GM19240 (cell line): ENCODE results near the gene NLGN1.

Source experiments
- DNase-seq: peaks from one replicate; pipeline ENCODE4 v3.0.0; 2011; ENCODE audit warnings: low spot score; ENCODE audit not compliant: insufficient read length

NLGN1 gene

DNA sequence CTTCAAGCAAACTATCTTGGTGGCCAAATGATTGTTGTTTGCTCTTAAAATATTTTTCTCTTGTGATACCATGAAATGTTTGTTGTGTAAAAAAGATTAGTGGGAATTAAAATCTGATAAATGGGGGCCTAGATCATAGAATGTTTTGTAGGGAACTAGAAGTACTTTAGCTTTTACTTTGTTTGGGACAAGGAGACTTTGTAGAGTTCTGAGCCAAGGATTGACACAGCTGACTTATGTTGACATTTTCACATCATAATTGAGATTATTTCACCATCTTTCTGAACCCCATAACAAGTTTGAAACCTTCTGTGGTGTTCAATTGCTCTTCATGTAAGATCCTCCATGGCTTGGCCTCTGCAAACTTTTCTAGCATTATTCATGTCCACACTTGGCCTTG is 235.4 kb downstream of the NLGN1 start:
- DNase-seq: no peak

DNA sequence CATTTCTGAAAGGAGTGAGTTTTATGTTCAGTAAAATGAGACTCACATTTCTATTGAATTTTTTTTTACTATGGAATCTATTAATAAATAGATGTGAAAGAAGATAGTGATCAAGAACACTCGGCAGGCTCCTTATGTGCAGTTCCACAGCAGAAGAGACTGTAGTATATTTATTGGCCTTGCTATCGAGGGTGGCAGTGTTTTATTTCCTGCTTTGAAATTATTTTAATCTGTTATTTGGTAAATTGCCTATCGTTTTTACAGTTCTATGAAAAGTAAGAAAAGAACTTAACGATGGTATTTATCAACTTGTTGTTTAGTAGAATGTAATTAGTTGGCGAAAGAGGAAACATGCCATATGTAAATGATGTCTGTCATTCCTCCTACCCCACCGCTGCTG is 238.3 kb downstream of the NLGN1 start:
- no peak for DNase-seq

DNA sequence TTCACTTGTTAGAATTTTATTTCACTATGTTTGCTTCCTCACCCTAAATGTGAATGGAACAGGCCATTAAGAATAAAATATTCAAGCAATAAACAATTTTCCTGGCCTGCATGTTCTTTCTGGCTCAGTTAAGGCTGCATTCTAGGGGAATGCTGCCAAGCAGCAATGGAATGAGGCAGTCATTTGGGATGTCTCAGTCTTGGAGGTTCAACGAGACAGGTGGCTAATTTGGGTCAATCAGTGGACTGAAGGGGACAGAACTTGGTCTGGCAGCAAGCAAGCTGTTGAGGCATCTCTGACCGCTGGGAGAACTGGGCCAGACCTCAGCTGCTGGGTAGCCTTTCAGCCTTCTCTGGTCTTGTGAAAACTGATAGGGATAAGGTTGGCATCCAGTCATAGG is 241.6 kb downstream of the NLGN1 start:
- no peak for DNase-seq

DNA sequence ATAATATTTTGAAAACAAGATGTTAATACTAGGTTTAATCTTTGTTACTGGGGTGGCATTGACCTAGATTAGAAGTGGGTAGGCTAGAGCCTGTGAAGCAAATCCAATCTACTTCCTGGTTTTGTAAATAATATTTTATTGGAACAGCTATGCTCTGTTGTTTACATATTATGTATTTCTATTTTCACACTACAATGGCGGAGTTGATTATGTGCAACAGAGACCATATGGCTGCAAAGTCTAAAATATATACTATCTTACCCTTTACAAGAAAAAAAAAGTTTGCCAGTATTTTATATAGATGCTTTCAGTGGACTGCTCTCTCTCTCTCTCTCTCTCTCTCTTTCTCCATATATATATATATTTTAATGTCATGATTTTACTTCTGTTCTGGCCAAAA is 244.2 kb downstream of the NLGN1 start:
- DNase-seq: no peak

DNA sequence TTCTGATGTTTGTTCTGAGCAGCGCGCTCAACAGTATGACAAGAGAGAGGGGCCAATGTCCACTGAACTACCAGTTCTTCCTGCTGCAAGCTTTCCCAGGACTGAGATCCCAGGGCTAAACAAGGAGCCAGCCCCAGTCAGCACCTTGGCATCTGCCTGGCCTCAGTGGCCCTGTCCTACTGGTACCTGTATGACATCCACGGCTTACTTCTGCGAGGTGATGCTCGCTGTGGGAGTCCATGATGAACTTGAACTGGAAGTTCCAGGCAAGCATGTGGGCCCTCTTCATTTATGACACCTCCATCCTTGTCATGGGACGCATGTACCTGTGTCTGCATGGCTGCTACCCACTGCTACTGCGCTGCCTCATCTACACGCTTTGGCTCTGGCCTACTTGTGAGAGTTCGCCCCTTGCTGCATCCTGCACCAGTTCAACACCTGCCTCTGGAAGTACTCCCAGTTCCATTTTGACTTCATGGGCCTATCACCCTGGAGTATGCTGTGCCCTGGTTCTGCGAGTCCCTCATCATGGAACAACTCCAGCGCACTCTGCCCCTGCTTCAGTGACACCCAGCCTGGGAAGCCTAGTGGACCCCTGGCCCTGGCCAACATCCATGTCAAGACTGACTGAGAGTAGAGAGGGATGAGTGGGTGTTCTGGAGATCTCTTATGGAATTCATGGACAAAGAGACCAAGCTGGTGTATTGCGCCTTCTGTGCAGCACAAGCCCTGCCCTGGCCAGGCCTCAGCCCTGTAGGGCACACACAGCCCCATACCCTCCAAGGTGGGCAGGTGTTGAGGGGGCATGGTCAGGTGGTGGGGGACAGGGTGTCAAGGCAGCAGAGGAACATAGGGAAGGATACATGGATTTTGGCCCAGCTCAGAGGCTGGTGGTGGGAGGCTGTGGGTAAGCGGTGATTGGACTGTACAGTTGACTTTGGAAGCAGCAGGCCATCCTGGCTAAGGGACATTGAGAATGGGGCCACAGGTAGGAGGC is 246.8 kb downstream of the NLGN1 start:
- no peak for DNase-seq

DNA sequence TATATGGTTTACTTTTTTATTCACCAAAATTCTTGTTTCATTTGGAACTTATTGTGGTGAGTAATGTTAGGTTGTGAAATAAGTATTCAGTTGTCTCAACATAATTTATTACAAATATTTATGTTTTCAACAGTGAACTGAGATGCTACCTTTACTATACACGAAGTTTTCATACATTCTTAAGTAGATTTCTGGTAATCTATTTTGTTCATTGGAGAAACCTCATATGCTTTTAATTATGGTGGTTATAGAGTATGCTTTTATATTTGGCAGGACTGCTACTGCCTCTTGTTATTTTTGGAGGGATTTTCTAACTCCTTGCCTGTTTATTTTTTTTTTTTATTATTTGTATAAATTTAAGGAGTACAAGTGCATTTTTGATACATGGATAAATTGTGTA is 253.1 kb downstream of the NLGN1 start:
- no peak for DNase-seq

DNA sequence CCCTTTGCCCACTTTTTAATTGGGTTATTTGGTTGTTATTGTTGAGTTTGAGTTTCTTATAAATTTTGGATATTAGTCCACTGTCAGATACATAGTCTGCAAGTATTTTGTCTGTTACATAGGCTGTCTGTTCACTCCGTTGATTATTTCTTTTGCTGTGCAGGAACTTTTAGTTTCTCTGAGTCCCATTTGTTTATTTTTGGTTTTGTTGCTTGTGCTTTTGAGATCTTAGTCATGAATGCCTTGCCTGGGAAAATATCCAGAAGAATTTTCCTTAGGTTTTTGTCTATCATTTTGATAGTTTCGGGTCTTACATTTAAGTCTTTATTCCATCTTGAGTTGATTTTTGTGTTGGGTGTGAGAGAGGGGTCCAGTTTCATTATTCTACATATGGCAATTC is 254.5 kb downstream of the NLGN1 start:
- no peak for DNase-seq

DNA sequence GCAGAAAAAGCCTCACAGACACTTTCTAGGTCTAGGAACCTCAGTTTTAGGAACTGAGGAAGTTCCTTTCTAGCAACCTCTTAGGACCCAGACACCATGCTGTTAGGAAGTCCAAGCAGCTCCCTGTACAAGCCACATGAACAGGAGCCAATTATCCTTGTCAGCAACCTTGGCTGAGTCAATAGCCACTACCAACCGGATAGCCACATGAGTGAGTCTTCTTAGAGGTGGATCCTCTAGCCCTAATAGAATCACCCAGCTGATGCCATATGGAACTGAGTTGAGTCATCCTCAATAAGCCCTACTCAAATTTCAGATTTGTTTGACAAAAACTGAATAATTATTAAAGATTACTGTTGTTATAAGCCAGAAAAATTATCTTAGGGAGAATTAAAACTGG is 256.2 kb downstream of the NLGN1 start:
- no peak for DNase-seq

DNA sequence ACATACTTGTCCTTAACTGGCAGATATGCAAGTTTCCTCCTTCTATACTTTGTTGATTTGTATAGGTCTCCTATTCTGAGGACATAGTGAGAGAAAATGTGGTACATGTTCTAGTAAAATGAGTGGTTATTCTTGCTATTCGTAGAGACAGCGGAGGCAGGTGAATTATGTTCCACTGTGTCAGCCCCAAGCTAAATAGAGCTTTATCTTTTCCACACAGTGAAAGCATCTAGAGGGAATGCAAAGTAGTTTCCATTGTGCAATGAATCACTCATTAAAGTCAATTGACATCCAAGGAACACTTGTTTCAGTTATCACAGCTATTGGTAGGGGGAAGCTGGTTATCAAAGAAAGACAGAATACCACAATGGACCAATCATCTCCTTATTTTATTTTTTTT is 262.4 kb downstream of the NLGN1 start:
- DNase-seq: no peak

DNA sequence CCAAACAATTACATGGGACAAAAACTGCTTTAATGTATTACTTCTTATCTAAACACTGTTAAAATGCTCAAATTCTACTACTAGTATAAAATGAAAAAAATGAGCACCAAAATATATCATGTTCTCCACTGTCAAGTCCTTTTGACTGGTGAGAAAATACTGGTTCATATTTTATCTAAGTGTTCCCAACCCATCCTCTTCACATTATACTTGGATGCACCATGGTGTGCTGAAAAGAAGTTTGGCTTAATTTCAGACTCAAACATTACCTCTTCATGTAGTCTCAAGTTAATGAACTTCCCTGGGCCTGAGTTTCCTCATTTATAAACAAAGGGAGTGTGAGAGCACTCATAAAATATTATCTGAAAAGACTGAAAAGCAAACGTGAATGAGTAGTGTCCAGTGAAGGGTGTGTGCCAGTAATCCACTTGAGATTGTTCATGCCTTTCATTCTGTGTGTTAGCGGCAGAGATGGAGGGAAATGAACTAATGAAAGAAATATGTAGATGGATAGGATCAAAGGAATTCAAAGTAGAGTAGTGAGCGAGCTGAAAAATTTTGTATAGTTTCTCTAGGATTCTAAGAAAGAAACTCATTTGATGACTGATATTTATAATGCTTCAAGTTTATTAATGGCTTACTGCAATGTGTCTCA is 263.2 kb downstream of the NLGN1 start:
- DNase-seq: no peak

DNA sequence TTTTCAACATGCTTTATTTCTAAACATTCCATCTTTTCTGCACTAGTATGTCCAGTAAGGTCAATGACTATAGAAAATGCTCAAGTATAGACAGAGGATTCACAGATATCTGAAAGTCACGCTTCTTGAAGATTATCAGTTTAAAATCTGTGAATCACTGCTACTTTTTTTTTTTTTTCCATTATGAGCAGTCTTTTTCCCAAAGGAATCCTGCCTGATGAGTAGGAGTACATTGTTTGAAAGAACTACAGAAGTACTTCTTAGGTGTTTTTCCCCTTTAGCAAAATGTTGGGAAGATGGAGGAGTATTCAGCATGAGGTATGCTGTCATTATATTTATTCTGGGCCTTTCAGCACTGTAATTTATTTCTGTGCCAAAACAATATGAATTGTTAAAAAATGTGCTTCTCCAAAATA is 266.2 kb downstream of the NLGN1 start:
- no peak for DNase-seq

DNA sequence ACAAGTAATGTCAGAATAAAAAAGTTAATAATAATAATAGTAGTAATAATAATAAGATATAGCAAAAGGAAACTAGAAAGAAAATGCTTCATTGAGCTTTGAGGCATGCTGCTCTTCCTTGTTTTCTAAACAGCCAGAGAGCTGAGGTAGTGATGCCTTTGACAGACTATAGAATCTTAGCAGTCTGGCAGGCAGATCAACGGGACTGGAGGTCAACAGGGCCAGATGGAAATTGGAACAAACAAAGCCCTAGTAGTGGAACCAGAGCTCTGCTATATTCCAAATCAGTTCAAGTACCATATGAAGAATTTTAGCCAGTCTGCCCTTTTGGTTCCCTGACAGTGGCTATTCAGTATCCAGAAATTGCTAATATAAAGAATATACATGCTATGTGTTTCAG is 278.6 kb downstream of the NLGN1 start:
- DNase-seq: no peak

DNA sequence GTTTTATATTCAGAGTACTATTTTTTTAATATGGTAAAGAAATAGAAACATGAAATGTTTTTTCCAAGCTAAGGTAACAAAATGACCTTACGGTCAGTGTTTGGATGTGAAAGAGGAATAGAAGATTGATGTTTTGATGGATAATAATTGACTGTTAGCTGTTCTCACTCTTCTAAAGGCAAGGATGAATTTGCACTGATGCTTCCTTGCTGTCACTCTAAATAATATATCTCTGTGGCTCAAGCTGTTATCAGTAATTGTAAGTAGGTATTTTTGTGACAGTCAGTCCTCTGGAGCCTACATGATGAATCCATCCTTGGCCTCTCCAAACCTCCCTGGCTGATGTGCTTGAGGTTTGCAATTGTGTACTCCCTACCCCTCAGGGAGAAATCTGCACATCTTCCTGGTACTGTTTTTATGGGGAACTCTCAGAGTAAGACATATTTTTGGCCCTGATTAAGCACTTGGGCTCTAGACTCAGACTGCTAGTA is 283.7 kb downstream of the NLGN1 start:
- DNase-seq: no peak

DNA sequence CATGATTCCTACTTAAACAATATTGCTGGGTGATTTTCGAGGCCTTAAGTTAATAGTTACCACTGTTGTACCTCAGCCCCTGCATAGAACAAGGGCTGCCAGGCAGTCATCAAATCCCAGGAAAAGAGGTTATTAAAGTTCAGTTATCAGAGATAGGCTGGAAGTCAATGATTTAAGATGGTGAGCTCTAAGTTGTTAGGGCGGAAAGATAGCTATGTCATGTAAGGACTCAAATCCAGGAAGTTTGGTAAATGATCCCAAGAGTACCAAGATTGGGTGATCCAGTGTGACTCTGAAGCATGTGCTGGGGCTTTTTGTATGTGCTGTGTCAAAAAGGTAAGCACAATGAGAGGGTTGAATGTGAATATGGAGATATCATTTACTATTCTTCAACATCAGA is 287.9 kb downstream of the NLGN1 start:
- DNase-seq: no peak

DNA sequence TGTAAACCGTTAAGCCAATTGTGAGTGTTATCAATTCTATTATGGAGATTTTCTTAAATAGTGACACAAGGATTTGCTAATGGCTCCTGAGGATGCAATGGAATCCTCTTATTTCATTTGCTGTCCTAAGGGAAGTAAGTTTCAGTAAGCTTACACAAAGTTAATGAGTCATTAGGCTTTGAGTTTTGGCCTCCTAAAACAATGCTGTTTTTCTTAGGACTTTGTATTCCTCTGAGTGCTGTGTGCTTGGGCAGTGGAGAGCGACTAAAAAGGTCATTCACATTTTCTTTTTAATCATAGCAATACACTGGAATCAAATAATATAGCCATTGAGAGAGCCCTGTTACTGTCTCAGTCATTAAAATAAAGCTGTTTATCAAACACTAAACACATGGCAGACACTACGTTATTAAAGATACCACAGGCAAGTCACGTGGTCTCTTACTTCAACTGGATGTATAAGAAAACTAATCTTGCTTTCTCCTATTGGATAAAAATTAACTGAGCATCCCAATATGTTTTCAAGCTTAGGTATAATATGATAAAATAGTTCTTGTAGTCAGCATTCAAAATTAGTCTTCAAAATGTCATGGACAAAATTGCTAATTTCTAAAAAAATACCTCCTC is 290.8 kb downstream of the NLGN1 start:
- DNase-seq: no peak

DNA sequence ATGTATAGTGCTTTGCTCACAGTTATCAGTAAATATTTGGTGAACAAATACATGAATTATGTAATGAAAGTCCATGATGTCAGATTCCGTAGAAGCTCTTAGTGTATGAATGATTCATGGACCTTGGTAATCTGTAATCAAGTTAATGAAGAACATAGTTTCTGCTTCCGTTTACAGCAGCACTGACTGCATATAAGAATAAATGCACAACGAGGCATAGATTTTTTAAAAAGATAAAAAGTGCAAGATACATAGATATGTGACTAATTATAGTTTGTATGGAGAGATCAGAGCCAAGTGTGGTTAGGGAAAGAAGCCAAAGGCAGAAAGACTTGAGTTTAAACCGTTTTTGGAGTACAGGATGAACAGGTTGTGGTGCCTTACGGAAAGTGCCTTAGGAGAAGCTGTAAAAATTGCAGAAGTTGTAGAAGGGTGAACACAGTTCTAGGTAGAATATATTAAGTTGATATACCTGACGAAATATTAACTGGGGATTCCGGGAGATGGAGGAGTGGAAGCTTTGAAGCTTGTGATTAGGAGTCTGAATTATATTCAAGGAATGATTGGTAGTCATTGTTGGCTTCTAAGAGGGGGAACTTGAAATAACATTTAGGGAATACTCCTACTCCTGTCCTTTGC is 293.1 kb downstream of the NLGN1 start:
- DNase-seq: no peak

DNA sequence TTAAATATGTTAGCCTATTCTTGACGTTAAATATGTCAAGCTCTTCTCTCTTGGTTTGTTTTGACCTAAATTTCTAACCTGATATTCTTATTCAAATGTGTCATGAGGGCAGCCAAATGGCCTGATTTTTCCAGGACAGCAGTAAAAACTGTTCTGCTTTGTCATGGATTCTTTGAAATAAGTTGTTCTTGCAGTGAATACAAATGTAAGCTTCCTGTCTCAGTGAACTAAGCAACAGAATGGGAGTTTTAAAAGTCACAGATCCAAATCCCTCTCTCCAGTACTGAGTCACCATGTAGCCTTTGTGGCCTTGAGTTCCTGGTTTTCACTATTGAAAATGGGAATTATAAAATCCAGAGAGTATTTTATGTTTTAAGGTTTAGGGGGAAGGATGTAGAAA is 301.8 kb downstream of the NLGN1 start:
- DNase-seq: no peak

DNA sequence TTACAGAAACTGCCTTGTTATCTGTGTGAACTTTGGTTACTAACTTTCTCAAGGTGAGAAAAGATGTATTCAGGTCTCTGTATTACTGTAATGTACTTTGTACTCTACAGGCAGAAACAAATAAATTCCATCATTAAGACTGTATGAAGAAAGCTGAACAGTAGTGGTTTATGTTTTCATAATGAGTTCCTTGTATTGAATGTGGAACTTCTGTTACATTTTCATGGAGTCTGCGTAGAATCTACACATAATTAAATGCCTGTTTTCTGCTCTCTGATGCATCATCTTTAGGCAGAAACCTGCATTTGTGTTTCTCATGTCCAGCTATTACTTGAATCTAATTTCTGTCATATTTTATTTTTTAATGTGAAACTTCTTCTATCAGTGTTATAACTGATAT is 302.8 kb downstream of the NLGN1 start:
- no peak for DNase-seq

DNA sequence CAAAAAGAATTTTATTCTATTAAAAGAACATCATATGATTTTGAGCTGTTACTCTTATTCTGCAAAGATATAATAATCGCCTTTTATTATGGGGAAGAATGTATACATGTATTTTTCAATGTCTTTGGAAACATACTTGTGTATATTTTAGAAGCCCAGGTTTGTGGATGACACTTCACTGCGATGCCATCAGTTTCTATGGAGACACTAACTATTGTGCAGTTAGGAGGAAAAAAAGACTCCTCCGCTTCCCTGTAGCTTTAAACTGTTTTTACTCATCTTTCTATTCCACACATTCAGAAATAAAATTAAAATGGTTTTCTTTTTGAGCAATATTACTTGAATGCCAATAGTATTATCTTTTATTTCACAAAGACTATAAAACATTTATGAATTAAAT is 305.0 kb downstream of the NLGN1 start:
- no peak for DNase-seq

DNA sequence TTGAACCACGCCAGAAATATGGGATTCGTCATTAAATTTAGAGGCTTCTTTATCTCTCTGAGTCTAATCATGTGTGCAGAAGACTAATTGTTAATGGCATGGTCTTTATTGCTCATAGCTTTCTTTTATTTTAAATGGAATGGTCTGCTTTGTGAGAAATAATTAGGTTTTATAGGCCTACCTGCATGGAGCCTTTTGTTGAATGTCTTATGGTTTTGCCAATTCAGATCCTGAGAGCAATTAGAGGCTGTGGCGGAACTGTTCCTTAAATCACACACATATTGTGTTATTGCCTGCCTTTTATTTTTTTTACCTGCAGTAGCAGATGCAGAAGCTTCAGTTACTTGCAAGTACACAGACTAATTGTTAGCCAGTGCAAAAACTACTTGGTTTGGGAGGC is 306.2 kb downstream of the NLGN1 start:
- no peak for DNase-seq

DNA sequence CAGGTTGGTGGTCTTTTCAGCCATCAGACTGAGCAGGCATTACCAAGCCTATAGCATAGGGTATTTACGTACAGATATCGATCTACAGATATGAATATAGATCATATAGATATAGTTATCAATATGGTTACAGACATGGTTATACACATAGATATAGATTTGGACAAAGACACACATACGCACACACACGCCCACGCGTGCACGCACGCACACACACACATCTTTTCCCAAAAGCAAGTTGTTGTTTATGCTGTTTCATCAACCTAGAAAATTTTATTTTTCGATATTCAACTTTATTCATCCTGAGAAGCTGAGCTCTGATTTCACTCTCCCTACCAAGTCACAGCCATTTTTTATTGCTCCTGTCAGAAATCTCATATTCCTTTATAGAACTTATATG is 309.1 kb downstream of the NLGN1 start:
- DNase-seq: no peak

DNA sequence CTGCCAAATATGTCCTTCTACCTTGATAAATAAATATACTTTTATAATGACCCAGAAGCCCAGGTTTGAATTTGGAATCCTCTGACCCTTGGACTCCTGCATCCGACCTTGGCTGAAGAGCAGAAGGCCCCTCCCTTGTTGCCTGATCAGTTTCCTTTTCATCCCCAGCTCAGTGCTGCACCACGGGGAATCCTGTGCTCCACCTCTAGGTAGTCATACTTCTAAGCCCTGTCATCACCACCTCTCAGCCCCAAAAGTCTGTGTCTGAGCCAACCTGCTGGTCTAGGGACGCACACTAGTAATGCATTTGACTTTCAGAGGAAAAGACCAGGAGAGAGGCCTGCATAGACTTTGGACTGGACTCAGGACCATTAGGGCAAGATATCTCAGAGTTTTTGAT is 310.6 kb downstream of the NLGN1 start:
- DNase-seq: no peak
